Stimulated activated naive CD8-positive, alpha-beta T cell treated with anti-CD3 and anti-CD28 coated beads, Interleukin-15, amount 100 ng/mL, for 72 hours (primary cell): ENCODE data around the gene CD200R1.
"Not testable (repeated sequence)": the region's sequence is repeated elsewhere in the genome, so short reads cannot be mapped to it uniquely, and the experiment has no call there.

ENCODE experiments used
- ATAC-seq: fragments of 150-1000 bp; cut with Tn5 transposase; 2 replicates; pipeline ENCODE4 v1.10.0; 2021; ENCODE audit warnings: mild to moderate bottlenecking, moderate library complexity
- DNase-seq, 2 donors: peaks; one replicate each; pipeline ENCODE4 v3.0.0; 2021 to 2022
- H3K27ac Mint-ChIP-seq, 2 donors: one replicate each; pipeline ENCODE4 v1.8.0; 2022; ENCODE audit warnings: mild to moderate bottlenecking in 2 of 2, mixed read lengths in 2 of 2, moderate library complexity in 2 of 2
- H3K27me3 Mint-ChIP-seq: one replicate; pipeline ENCODE4 v1.8.0; 2022; ENCODE audit warnings: mixed read lengths
- H3K4me1 Mint-ChIP-seq: one replicate; pipeline ENCODE4 v1.8.0; 2022; ENCODE audit warnings: mild to moderate bottlenecking, mixed read lengths
- H3K4me3 Mint-ChIP-seq, 2 donors: one replicate each; pipeline ENCODE4 v1.8.0; 2022; ENCODE audit warnings: mild to moderate bottlenecking in 2 of 2, mixed read lengths in 2 of 2, moderate library complexity in 1 of 2
- H3K9me3 Mint-ChIP-seq, 2 donors: one replicate each; pipeline ENCODE4 v1.8.0; 2022; ENCODE audit warnings: mixed read lengths in 2 of 2

The CD200R1 gene

DNA sequence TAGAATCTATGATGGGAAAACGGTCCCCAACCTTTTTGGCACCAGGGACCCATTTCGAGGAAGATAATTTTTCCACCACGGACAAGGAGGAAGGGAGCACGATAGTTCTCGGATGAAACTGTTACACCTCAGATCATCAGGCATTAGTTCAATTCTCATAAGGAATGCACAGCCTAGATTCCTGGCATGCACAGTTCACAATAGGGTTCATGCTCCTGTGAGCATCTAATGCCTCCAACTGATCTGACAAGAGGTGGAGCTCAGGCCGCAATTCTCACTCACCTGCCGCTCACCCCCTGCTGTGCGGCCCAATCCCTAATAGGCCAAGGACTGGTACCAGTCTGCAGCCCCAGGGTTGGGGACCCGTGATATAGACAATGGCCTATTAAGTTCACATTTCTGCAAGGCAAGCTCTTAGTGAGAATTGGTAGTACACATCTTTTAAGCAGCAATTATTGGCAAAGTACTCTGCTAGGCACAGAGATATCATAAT, 26.5 kb downstream of the CD200R1 start:
- Mint-ChIP-seq H3K9me3 (peaks cover 10 to 33% of the 10 kb centered on the region in 2 donors), H3K27me3 (no peaks in the 10 kb centered on the region), H3K4me3 (no peak overlapping the region), H3K27ac (no peak overlapping the region), H3K4me1 (peaks cover 19% of the 10 kb centered on the region)
- ATAC-seq = no peak
- no peak for DNase-seq

GRCh38 chr3:112931736-112932521, 43.0 kb downstream of the CD200R1 start:
- ATAC-seq (no peak), DNase-seq (no peak)
- H3K27me3 Mint-ChIP-seq = no peaks in the 10 kb centered on the region
- H3K27ac Mint-ChIP-seq = peak overlapping the region in 1 of 2 donors; percentile 31
- peaks cover 4 to 35% of the 10 kb centered on the region in 2 donors for H3K9me3 Mint-ChIP-seq
- no peak overlapping the region for H3K4me3 Mint-ChIP-seq
- peaks cover 24% of the 10 kb centered on the region for H3K4me1 Mint-ChIP-seq

GRCh38 chr3:112930771-112931170, 44.1 kb downstream of the CD200R1 start:
- H3K27me3 Mint-ChIP-seq = no peaks in the 10 kb centered on the region
- H3K4me3 Mint-ChIP-seq = no peak overlapping the region
- DNase-seq (no peak), ATAC-seq (no peak)
- peaks cover 24% of the 10 kb centered on the region for H3K4me1 Mint-ChIP-seq
- peaks cover 0 to 25% of the 10 kb centered on the region in 2 donors for H3K9me3 Mint-ChIP-seq
- H3K27ac Mint-ChIP-seq = no peak overlapping the region

DNA sequence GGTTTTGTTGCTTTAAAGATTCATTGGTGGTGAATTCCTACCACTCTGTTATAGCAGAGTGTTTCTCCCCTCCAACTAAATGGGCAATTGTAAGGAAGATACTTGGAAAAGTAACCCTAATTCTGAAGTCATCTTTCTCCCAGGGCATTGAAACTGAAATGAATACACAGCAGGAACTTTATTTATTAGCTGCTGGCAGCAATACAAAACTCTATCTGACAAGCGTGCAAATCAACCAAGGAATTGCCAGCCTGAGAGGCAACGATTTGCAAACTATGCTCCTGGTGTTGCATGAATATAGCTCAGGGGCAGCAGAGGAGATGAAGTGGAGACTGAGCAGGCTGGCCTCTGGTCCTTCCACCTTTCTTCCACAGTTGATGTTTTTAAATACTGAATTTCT, 48.9 kb downstream of the CD200R1 start:
- H3K9me3 Mint-ChIP-seq = no peaks in the 10 kb centered on the region
- ATAC-seq (no peak), DNase-seq (no peak)
- no peak overlapping the region for H3K4me3 Mint-ChIP-seq
- no peaks in the 10 kb centered on the region for H3K27me3 Mint-ChIP-seq
- no peaks in the 10 kb centered on the region for H3K4me1 Mint-ChIP-seq
- H3K27ac Mint-ChIP-seq = no peak overlapping the region

DNA sequence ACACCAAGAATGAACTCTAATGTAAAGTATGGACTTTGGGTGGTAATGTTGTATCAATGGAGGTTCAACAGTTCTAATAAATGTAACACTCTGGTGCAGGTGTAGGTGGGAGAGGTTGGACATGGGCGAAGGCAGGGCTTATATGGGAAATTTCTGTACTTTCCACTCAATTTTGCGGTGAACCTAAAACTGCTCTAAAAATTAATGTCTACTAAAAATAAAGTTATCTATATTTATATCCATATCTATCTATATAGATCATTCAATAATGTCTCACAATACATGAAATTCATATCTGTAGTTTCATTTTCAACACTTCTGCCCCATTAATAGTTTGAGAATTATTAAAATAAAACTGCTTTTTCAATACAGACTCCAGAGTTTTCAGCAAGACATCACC, 49.3 kb downstream of the CD200R1 start:
- Mint-ChIP-seq H3K27ac (no peak overlapping the region), H3K27me3 (no peaks in the 10 kb centered on the region), H3K4me1 (no peaks in the 10 kb centered on the region), H3K9me3 (no peaks in the 10 kb centered on the region), H3K4me3 (no peak overlapping the region)
- DNase-seq = no peak
- no peak for ATAC-seq

DNA sequence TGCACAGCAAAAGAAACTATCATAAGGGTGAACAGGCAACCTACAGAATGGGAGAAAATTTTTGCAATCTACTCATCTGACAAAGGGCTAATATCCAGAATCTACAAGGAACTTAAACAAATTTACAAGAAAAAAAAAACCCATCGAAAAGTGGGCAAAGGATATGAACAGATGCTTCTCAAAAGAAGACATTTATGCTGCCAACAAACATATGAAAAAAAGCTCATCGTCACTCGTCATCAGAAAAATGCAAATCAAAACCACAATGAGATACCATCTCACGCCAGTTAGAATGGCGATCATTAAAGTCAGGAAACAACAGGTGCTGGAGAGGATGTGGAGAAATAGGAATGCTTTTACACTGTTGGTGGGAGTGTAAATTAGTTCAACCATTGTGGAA, 55.4 kb downstream of the CD200R1 start:
- H3K27me3 Mint-ChIP-seq, H3K4me3 Mint-ChIP-seq: not testable (repeated sequence)

GRCh38 chr3:112908252-112908651, 66.7 kb downstream of the CD200R1 start:
- H3K9me3 Mint-ChIP-seq = peaks cover 26 to 29% of the 10 kb centered on the region in 2 donors
- DNase-seq (no peak), ATAC-seq (no peak)
- H3K27me3 Mint-ChIP-seq = no peaks in the 10 kb centered on the region
- H3K4me1 Mint-ChIP-seq = peaks cover 8% of the 10 kb centered on the region
- no peak overlapping the region for H3K4me3 Mint-ChIP-seq
- H3K27ac Mint-ChIP-seq = no peak overlapping the region

More for the DNA sequence above, 55.4 kb downstream of the CD200R1 start:
- not testable (repeated sequence) for DNase-seq, H3K4me1 Mint-ChIP-seq, ATAC-seq, H3K27ac Mint-ChIP-seq
- peaks cover 24 to 40% of the 10 kb centered on the region in 2 donors for H3K9me3 Mint-ChIP-seq

DNA sequence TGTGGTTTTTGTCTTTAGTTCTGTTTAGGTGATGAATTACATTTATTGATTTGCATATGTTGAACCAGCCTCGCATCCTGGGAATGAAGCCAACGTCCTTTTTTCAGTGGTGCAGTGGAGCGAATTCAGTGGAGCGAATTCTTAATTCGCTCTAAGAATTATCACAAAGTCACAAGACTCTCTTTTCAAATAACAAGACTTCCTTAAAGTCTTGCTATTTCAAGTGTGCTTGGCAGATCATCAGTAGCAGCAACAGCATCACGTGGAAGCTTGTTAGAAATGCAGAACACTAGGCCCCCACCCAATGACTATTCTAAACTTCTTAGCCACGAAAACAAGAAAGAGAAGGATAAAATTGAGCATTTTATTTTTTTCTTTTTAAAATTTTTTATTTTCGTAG, 70.1 kb downstream of the CD200R1 start:
- peaks cover 8% of the 10 kb centered on the region for H3K4me1 Mint-ChIP-seq
- peaks cover 16 to 21% of the 10 kb centered on the region in 2 donors for H3K9me3 Mint-ChIP-seq
- no peak for DNase-seq
- no peaks in the 10 kb centered on the region for H3K27me3 Mint-ChIP-seq
- no peak overlapping the region for H3K4me3 Mint-ChIP-seq
- no peak overlapping the region for H3K27ac Mint-ChIP-seq
- no peak for ATAC-seq

DNA sequence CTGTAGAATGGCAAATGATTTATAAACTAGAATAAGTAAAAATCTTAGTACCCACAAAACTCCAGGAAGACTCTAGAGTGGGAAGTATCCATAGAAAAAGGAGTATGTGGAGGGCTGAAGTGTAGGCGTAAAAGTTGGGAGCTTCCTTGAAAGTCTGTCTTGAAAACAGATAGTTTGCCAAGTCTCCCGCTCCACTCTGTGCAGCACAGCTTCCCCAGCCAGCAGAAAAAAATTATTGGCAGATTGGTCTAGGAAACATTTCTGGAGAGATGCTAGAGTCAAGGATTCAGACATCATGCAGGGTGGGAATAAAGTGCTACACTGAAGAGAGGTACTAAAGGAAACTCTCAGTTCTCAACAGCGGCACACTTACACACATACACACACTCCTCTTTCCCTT, 74.8 kb downstream of the CD200R1 start:
- Mint-ChIP-seq H3K27me3 (no peaks in the 10 kb centered on the region), H3K4me3 (no peak overlapping the region), H3K4me1 (no peaks in the 10 kb centered on the region), H3K9me3 (peaks cover 16 to 19% of the 10 kb centered on the region in 2 donors), H3K27ac (no peak overlapping the region)
- no peak for DNase-seq
- ATAC-seq = no peak

DNA sequence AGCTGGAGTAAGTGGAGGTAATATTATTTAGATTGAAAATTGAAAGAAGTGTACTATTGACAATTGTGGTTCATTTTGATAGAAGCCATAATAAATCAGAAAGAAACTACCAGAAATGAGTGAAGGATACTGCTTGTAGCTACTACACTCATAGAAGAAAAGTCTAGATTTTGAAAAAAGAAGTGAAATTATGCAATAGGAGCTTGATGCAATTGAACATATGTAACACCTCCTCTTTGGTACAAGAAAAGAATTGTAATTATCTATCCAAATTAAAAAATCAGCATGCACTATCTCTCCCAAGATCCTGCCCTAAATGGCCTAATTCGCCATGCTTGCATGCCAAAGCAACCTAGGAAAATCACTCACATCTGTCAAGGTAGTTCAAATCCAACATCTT, 77.1 kb downstream of the CD200R1 start:
- Mint-ChIP-seq H3K9me3 (no peaks in the 10 kb centered on the region), H3K4me3 (no peak overlapping the region)

GRCh38 chr3:112894258-112894657, 80.6 kb downstream of the CD200R1 start:
- Mint-ChIP-seq H3K9me3 (peaks cover 0 to 7% of the 10 kb centered on the region in 2 donors), H3K27me3 (peaks cover 8% of the 10 kb centered on the region), H3K27ac (no peak overlapping the region), H3K4me1 (no peaks in the 10 kb centered on the region), H3K4me3 (no peak overlapping the region)
- DNase-seq = no peak
- no peak for ATAC-seq

More for the DNA sequence above, 77.1 kb downstream of the CD200R1 start:
- H3K27me3 Mint-ChIP-seq = no peaks in the 10 kb centered on the region
- DNase-seq (no peak), ATAC-seq (no peak)
- H3K27ac Mint-ChIP-seq = no peak overlapping the region
- H3K4me1 Mint-ChIP-seq = no peaks in the 10 kb centered on the region

DNA sequence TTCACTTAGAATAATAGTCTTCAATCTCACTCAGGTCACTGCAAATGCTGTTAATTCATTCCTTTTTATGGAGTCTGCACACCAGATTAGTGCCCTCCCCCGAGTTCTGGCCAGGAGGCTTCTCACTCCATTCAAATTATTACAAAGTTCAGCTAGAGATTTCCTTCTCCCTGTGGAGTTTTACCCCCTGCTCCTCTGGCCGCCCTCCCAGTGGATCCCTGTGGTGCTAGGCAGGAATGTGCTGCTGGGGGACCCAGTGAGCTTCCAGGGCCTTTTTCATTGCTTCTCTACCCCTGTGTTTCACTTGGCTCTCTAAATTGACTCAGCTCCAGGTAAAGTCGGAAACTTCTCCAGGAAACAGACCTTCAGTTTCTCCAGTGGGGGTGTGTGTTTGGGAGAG, 85.5 kb downstream of the CD200R1 start:
- H3K27ac Mint-ChIP-seq = no peak overlapping the region
- DNase-seq (no peak), ATAC-seq (no peak)
- no peak overlapping the region for H3K4me3 Mint-ChIP-seq
- peaks cover 0 to 7% of the 10 kb centered on the region in 2 donors for H3K9me3 Mint-ChIP-seq
- H3K27me3 Mint-ChIP-seq = peaks cover 11% of the 10 kb centered on the region
- H3K4me1 Mint-ChIP-seq = no peaks in the 10 kb centered on the region

DNA sequence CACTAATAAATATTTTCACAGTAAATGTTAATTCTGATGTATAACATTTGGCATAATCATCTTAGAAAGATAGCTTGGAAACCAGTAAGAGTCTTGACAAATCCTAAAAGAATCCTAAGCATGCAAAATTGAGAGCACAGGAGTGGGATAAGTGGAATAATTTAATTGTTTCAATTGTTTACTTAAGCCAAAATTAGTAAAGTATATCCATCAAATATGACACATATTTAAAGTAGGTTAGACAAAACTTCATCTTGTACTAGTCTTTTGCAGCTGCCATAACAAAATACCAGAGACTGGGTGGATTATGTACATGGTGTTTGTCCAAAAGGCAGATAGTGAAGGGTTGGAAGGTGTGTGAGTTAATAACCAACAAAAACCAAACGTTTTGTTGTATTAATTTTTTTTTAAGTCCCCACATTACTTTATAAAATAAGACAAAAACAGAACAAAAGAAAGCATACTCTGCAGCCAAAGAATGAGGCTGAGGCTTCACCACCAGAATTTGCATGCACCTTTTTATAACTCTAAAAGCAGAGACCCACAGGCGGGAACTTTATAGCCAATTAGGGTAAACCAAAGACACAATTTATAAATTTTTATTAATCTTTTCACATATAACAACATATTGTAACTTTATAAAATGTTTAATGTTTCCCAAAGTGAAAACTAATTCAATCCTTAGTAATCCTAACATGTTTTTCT, 86.4 kb downstream of the CD200R1 start:
- no peaks in the 10 kb centered on the region for H3K4me1 Mint-ChIP-seq
- no peak for ATAC-seq
- peaks cover 11% of the 10 kb centered on the region for H3K27me3 Mint-ChIP-seq
- no peak for DNase-seq
- no peak overlapping the region for H3K4me3 Mint-ChIP-seq
- H3K27ac Mint-ChIP-seq = no peak overlapping the region
- peaks cover 0 to 7% of the 10 kb centered on the region in 2 donors for H3K9me3 Mint-ChIP-seq

DNA sequence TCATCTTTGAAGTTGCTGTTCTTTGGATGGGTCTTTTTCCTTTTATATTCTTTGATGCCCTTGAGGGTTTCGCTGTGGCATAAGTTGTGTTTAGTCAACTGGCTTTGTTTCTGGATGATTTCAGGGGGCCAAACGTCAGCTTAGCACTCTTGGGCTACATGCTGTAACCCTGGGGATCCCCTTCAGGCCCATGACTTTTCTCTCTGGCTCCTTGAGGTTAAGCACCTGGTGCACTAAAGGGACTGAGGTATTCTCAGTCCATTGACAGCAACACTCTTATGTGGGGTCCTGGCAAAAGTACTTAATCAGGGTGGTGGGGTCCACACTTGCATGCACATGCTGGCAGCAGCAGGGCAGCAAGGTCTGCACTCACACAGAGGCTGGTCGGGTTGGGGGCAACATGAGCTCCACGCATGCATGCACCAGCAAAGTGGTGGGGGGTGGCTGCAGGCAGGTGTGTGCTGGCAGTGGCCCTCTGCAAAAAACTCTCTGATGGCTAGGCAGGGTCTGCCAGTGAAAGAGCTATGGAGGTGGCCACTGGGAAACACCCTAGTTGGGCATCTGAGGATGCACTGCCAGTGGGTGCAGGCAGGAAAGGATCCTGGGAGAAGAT, 90.1 kb downstream of the CD200R1 start:
- Mint-ChIP-seq H3K27me3 (peaks cover 9% of the 10 kb centered on the region), H3K27ac (no peak overlapping the region), H3K9me3 (peaks cover 0 to 4% of the 10 kb centered on the region in 2 donors), H3K4me1 (no peaks in the 10 kb centered on the region), H3K4me3 (no peak overlapping the region)
- ATAC-seq = no peak
- DNase-seq = no peak

DNA sequence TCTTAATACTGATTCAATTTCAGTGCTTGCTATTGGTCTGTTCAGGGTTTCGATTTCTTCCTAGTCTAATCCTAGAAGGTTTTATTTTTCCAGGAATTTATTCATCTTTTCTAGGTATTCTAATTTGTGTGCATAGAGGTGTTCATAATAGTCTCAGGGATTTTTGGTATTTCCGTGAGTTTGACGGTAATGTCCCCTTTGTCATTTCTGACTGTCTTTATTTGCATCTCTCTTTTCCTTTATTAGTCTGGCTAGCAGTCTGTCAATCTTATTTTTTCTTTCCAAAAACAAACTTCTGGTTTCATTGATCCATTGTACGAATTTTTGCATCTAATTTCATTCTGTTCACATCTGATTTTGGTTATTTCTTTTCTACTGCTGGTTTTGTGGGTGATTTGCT, 93.0 kb downstream of the CD200R1 start:
- ATAC-seq = no peak
- no peak for DNase-seq
- H3K27me3 Mint-ChIP-seq = no peaks in the 10 kb centered on the region
- no peak overlapping the region for H3K4me3 Mint-ChIP-seq
- no peaks in the 10 kb centered on the region for H3K4me1 Mint-ChIP-seq
- no peak overlapping the region for H3K27ac Mint-ChIP-seq
- H3K9me3 Mint-ChIP-seq = peaks cover 0 to 5% of the 10 kb centered on the region in 2 donors

DNA sequence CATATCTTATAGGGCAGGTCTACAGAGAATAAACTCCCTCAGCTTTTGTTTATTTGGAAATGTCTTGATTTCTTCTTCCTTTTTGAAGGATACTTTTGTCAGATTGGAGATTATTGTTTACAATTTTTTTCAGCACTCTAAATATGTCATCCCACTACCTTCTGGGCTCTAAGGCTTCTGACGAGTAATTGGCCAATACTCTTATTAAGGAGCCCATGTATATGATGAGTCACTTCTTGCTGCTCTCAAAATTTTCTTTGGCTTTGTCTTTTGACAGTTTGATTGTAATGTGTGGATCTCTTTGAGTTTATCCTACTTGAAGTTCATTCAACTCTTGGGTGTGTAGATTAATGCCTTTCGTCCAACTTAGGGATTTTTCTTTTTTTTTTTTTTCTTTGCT, 99.3 kb downstream of the CD200R1 start:
- Mint-ChIP-seq H3K4me1 (no peaks in the 10 kb centered on the region), H3K4me3 (no peak overlapping the region), H3K9me3 (peaks cover 17 to 23% of the 10 kb centered on the region in 2 donors), H3K27me3 (no peaks in the 10 kb centered on the region), H3K27ac (no peak overlapping the region)
- DNase-seq (no peak), ATAC-seq (no peak)
